Right lobe of liver (tissue), 4 donors: ENCODE data around the gene ZNF827.

Source experiments
- CTCF ChIP-seq, 4 donors: fragments of 200-600 bp in 3 of 4; fragments of 450-650 bp in 1 of 4; IDR thresholded peaks; one replicate each; pipeline versions ENCODE4 v1.5.1 to v1.8.0; 2016 to 2022; ENCODE audit warnings: antibody characterized with exemption in 4 of 4, mild to moderate bottlenecking in 2 of 4
- POLR2A ChIP-seq: fragments of 450-650 bp; IDR thresholded peaks from one replicate; pipeline ENCODE4 v1.6.1; 2017; ENCODE audit warnings: antibody characterized with exemption, mild to moderate bottlenecking
- donor health status: DM: no; HTN: no; CAD: no.
- donor health status: DM: no; HTN: no; CAD: no.
- donor health status: DM: no; HTN: yes; CAD: no.

GRCh38 chr4:145888393-145888792 is 50.2 kb downstream of the ZNF827 start:
- TF ChIP-seq CTCF (IDR thresholded peaks at IDR 0.05) (no peak), POLR2A (no peak)
